ENCODE measurements around the gene YES1. TPM values are rescaled to one million over a fixed set of nuclear protein-coding genes. Genes with fewer than 3 reads are reported as not detected.

YES1 gene
- total RNA-seq, 1 experiment from 2014 or later = 61.2 TPM

DNA sequence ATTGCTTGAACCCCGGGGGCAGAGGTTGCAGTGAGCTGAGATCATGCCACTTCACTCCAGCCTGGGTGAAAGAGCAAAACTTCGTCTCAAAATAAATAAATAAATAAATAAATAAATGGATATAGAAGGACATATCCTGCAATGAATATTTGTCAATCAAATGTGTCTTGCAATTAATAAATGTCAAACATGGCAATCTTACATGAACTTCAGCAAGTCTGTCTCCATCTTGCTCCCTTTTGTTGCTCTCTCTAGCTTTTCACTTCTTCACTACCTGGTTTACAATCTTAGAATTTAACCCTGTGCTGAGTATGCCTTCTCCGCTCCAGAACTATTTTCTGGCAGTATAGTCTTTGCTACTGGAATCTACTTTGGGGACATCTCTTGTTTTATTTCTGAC is 3.3 kb upstream of the YES1 start:
- CTCF ChIA-PET = no interaction called here
- Mint-ChIP-seq H3K4me3 (ENCODE audit: low read depth, unreplicated experiment) (no peak overlapping the region), H3K27me3 (ENCODE audit: unreplicated experiment) (no peaks in the 10 kb centered on the region), H3K27ac (ENCODE audit: unreplicated experiment) (no peak overlapping the region), H3K4me1 (ENCODE audit: low read depth, unreplicated experiment) (peaks cover 8% of the 10 kb centered on the region), H3K36me3 (ENCODE audit: insufficient read depth, unreplicated experiment) (peaks cover 28% of the 10 kb centered on the region), H3K9me3 (ENCODE audit: low read depth, unreplicated experiment) (no peaks in the 10 kb centered on the region)
- DNase-seq = no peak
- BruUV-seq (replicated peaks) = no TSS peak
- intact Hi-C loops (cut with micrococcal nuclease; ENCODE audit: unreplicated experiment) = no loop called here
- TF ChIP-seq, protein P1, sequence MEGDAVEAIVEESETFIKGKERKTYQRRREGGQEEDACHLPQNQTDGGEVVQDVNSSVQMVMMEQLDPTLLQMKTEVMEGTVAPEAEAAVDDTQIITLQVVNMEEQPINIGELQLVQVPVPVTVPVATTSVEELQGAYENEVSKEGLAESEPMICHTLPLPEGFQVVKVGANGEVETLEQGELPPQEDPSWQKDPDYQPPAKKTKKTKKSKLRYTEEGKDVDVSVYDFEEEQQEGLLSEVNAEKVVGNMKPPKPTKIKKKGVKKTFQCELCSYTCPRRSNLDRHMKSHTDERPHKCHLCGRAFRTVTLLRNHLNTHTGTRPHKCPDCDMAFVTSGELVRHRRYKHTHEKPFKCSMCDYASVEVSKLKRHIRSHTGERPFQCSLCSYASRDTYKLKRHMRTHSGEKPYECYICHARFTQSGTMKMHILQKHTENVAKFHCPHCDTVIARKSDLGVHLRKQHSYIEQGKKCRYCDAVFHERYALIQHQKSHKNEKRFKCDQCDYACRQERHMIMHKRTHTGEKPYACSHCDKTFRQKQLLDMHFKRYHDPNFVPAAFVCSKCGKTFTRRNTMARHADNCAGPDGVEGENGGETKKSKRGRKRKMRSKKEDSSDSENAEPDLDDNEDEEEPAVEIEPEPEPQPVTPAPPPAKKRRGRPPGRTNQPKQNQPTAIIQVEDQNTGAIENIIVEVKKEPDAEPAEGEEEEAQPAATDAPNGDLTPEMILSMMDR (IDR thresholded peaks at IDR 0.05; ENCODE audit: unreplicated experiment) = no peak

DNA sequence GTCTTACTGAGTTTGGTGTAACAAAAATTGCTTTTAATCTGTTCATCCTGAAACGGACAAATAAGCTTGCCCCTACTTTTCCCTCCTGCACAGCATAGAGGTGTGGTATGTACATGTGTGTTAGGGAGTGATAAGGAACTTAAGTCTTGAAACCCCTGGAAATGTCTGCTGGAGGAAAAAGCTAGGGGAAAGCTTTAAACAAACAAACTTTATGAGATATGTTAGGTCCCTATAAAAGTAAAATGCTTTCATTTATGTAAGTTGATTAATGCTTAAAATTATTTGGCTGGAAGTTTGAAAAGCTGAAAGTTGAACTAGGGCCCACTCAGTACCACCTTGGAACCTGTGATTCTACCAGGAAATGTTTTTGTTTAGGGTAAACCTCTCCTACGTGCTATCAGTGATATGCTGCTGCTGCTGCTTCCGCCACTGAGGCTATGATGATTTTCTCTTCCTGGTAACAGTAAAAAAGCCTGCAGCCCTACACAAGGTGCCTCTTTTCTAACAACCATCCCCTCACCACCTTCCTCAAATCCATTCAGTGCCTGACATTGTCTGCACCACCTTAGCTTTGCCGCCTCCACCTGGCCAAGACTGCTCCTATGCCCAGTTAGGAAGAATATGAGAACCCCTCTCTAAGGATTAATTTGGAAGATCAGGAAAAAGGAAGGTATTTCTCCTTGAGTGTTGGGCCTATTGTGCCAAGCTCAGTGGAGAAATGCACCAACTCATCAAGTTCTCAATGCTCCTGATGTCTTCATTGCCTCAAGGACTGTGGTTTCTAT is 2.5 kb upstream of the YES1 start:
- DNase-seq = peak; percentile 12
- no peaks in the 10 kb centered on the region for H3K27me3 Mint-ChIP-seq (ENCODE audit: unreplicated experiment)
- intact Hi-C loops (cut with micrococcal nuclease; ENCODE audit: unreplicated experiment) = no loop called here
- TF ChIP-seq, protein P1 (IDR thresholded peaks at IDR 0.05; ENCODE audit: unreplicated experiment) = no peak
- CTCF ChIA-PET = interaction anchor here (1.6 kb wide), 1 partner anchor 16 kb away, joined by 3 read pairs; no protein-coding TSS in a partner anchor
- H3K9me3 Mint-ChIP-seq (ENCODE audit: low read depth, unreplicated experiment) = no peaks in the 10 kb centered on the region
- no peak overlapping the region for H3K27ac Mint-ChIP-seq (ENCODE audit: unreplicated experiment)
- no peak overlapping the region for H3K4me3 Mint-ChIP-seq (ENCODE audit: low read depth, unreplicated experiment)
- BruUV-seq (replicated peaks) = no TSS peak
- peaks cover 32% of the 10 kb centered on the region for H3K36me3 Mint-ChIP-seq (ENCODE audit: insufficient read depth, unreplicated experiment)
- peaks cover 16% of the 10 kb centered on the region for H3K4me1 Mint-ChIP-seq (ENCODE audit: low read depth, unreplicated experiment)

DNA sequence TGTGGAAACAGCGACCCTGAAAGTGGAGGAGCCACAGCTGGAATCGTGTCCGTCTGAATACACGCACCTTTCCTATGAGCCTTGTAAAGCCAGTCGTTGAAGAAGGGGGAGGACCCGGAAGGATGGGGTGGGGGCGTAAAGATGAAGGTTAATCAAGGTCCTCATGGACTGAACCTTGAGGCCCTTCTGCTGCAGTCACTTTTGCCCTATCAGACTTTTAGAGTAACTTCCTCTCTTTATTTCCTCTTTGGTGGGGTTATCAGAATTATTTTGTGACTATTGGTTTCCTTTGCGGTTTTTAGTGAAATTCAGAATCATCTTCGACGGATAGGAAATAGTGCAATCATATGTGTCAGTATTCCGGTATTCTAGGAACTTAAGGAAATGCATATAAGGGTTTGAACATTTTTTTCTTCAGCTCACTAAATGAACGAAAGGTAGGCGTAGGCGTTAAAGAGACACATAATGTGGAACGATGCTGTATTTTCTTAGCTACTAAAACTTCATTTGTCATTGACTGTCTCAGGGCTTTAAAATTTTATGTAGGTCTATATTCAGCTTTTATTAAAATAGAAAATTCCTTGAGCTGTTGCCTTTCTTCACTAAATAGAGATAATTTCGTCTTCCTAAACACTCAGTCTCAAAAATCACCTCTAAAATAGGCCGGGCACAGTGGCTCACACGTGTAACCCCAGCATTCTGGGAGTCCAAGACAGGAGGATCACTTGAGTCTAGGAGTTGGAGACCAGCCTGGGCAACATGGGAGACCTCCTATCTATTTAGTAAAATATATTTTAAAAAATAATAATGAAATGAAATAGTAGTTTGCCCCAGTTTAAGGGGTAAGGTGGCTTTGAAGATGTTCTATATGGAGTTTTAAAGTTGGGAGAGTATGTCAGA is 1.4 kb upstream of the YES1 start:
- intact Hi-C loops (cut with micrococcal nuclease; ENCODE audit: unreplicated experiment) = no loop called here
- peaks cover 32% of the 10 kb centered on the region for H3K36me3 Mint-ChIP-seq (ENCODE audit: insufficient read depth, unreplicated experiment)
- TF ChIP-seq, protein P1 (IDR thresholded peaks at IDR 0.05; ENCODE audit: unreplicated experiment) = no peak
- BruUV-seq (replicated peaks) = no TSS peak
- peaks cover 17% of the 10 kb centered on the region for H3K4me1 Mint-ChIP-seq (ENCODE audit: low read depth, unreplicated experiment)
- no peaks in the 10 kb centered on the region for H3K9me3 Mint-ChIP-seq (ENCODE audit: low read depth, unreplicated experiment)
- CTCF ChIA-PET = interaction anchor here (1.0 to 1.6 kb wide), 3 partner anchors 17 to 110 kb away, joined by 3 read pairs; partner anchors contain the start of gene ENOSF1
- peak overlapping the region; percentile 98 for H3K4me3 Mint-ChIP-seq (ENCODE audit: low read depth, unreplicated experiment)
- no peak for DNase-seq
- H3K27me3 Mint-ChIP-seq (ENCODE audit: unreplicated experiment) = no peaks in the 10 kb centered on the region
- H3K27ac Mint-ChIP-seq (ENCODE audit: unreplicated experiment) = peak overlapping the region; percentile 92

DNA sequence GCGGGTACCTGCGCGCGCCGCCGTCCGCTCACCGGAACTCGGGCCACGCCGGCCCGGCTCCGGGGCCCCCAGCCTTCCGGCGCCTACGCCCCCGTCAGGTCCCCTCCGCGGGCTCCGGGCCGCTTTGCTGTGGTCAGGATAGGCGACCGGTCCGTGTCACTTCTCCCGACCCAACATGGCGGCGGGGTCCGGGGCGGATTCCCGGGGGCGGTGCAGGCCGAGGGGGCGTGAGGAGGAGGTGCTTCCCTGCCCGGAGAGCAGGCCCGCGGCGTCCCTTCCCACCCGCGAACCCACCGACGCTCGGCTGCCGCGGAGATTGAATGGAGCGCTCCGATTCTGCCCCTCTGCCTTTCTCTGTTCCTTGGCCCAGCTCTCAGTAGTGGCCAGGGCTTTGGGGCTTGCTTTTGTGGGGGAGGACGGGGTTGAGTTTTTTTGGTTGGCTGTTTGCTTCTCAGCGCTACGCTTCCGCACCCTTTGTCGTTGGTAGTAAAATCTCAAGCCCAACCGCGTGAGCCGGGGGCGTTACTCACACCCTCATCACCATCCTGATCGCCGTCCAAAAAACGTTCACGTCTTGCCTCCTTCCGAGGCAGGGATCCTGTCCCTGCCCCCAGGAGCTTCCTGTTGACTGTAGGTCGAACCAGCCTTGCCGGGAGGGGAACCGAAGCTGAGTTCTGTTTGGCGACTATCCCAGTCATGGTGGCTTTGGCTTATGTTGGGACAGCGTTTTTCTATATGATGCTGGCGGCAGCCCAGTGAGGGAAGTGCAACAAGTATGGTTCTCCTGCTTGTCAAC is 532 bp upstream of the YES1 start:
- TF ChIP-seq, protein P1 (IDR thresholded peaks at IDR 0.05; ENCODE audit: unreplicated experiment) = no peak

More for the DNA sequence above, 532 bp upstream of the YES1 start:
- no peaks in the 10 kb centered on the region for H3K27me3 Mint-ChIP-seq (ENCODE audit: unreplicated experiment)
- H3K4me1 Mint-ChIP-seq (ENCODE audit: low read depth, unreplicated experiment) = peaks cover 24% of the 10 kb centered on the region
- DNase-seq = peak; percentile 83
- peak overlapping the region; percentile 98 for H3K4me3 Mint-ChIP-seq (ENCODE audit: low read depth, unreplicated experiment)
- intact Hi-C loops (cut with micrococcal nuclease; ENCODE audit: unreplicated experiment) = no loop called here
- TSS peak; percentile 84 for BruUV-seq (replicated peaks)
- peak overlapping the region; percentile 92 for H3K27ac Mint-ChIP-seq (ENCODE audit: unreplicated experiment)
- no peaks in the 10 kb centered on the region for H3K9me3 Mint-ChIP-seq (ENCODE audit: low read depth, unreplicated experiment)
- CTCF ChIA-PET = interaction anchor here (0.6 to 1.6 kb wide), 4 partner anchors 18 to 109 kb away, joined by 3 to 4 read pairs (median 3); partner anchors contain the start of gene ENOSF1
- peaks cover 32% of the 10 kb centered on the region for H3K36me3 Mint-ChIP-seq (ENCODE audit: insufficient read depth, unreplicated experiment)

All from Calu3 (cell line).